ENCODE measurements around the gene CWC15. TPM values are rescaled to one million over a fixed set of nuclear protein-coding genes. Genes with fewer than 3 reads are reported as not detected.

The CWC15 gene
- polyA plus RNA-seq, 1 donor = 68.0 TPM

DNA sequence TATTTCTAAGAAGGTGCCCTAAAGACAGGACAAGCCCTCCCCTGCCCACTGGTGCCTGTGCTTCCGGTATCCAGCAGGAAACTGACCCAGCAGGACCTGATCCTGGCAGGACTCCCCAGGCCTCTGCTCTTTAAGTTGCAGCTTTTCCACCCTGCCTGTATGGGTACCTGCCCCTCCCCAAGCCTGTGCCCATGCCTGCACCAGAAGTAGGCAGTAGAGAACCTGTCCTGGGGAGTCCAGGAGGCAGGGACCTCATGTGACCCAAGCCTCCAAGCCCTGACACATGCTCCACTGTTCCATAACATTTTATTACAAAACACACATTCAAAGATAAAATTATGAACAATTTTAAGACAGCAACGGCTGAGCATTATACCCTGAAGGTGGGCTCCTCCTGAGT lies 14.2 kb downstream of the CWC15 start:
- H3K27ac ChIP-seq (ENCODE audit: low read length) = no peak overlapping the region
- no peak overlapping the region for H3K4me3 ChIP-seq (ENCODE audit: low read length)
- H3K36me3 ChIP-seq (ENCODE audit: control insufficient read depth, insufficient read depth, low read length) = peaks cover 40% of the 10 kb centered on the region
- H3K9me3 ChIP-seq (ENCODE audit: control insufficient read depth, low read depth, low read length) = no peaks in the 10 kb centered on the region
- no peaks in the 10 kb centered on the region for H3K4me1 ChIP-seq (ENCODE audit: control insufficient read depth, insufficient read depth, low read length)
- WGBS (ENCODE audit: insufficient coverage, low lambda C conversion rate) = no CpG with 5 or more reads among the region's 2 CpGs
- no peaks in the 10 kb centered on the region for H3K27me3 ChIP-seq (ENCODE audit: control insufficient read depth, insufficient read depth, low read length)
- no peak for DNase-seq

DNA sequence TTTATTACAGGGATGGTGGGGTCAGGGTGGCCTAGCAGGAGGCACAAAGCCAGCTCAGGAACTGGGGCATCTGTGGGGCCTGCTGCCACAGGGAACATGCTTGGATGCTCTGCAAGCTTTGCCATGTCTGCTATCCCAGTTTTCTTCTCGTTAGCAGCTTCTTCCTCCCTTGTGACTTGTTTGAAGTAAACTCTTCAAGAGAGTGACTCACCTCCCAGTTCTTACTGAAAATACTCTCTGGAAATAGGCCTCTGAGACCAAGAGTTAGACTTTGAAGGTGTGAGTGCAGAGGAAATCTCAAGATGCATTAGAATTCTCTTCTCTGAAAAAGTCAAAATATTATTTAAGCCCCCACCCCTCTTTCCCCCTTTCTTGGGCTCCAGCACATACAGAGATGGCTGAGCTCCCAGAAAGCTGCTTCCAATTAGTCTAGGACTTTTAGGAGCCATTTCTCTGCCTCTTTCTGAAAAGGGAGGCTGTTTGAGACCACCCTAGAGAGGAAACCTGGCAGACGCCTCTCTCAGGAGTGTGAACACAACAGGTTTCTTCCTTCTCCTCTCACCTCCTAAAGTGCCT lies 15.1 kb downstream of the CWC15 start:
- Histone ChIP-seq H3K27ac (ENCODE audit: low read length) (no peak overlapping the region), H3K36me3 (ENCODE audit: control insufficient read depth, insufficient read depth, low read length) (peaks cover 33% of the 10 kb centered on the region), H3K27me3 (ENCODE audit: control insufficient read depth, insufficient read depth, low read length) (no peaks in the 10 kb centered on the region), H3K4me1 (ENCODE audit: control insufficient read depth, insufficient read depth, low read length) (no peaks in the 10 kb centered on the region), H3K9me3 (ENCODE audit: control insufficient read depth, low read depth, low read length) (no peaks in the 10 kb centered on the region), H3K4me3 (ENCODE audit: low read length) (no peak overlapping the region)
- WGBS (ENCODE audit: insufficient coverage, low lambda C conversion rate) = no CpG with 5 or more reads among the region's 2 CpGs
- no peak for DNase-seq

- no peak overlapping the region for H3K27ac ChIP-seq (ENCODE audit: low read length)
Measured at GRCh38 chr11:94956963-94957362, 16.4 kb downstream of the CWC15 start.

GRCh38 chr11:94954753-94955152 lies 18.6 kb downstream of the CWC15 start:
- H3K4me1 ChIP-seq (ENCODE audit: control insufficient read depth, insufficient read depth, low read length) = no peaks in the 10 kb centered on the region
- DNase-seq = no peak
- H3K27ac ChIP-seq (ENCODE audit: low read length) = no peak overlapping the region
- H3K4me3 ChIP-seq (ENCODE audit: low read length) = no peak overlapping the region
- H3K27me3 ChIP-seq (ENCODE audit: control insufficient read depth, insufficient read depth, low read length) = no peaks in the 10 kb centered on the region
- H3K9me3 ChIP-seq (ENCODE audit: control insufficient read depth, low read depth, low read length) = no peaks in the 10 kb centered on the region
- no CpG with 5 or more reads among the region's 1 CpG for WGBS (ENCODE audit: insufficient coverage, low lambda C conversion rate)
- H3K36me3 ChIP-seq (ENCODE audit: control insufficient read depth, insufficient read depth, low read length) = peaks cover 8% of the 10 kb centered on the region

More at GRCh38 chr11:94956963-94957362, 16.4 kb downstream of the CWC15 start:
- Histone ChIP-seq H3K27me3 (ENCODE audit: control insufficient read depth, insufficient read depth, low read length) (no peaks in the 10 kb centered on the region), H3K4me1 (ENCODE audit: control insufficient read depth, insufficient read depth, low read length) (no peaks in the 10 kb centered on the region), H3K9me3 (ENCODE audit: control insufficient read depth, low read depth, low read length) (no peaks in the 10 kb centered on the region), H3K4me3 (ENCODE audit: low read length) (no peak overlapping the region), H3K36me3 (ENCODE audit: control insufficient read depth, insufficient read depth, low read length) (peaks cover 21% of the 10 kb centered on the region)
- DNase-seq = no peak
- no CpG with 5 or more reads among the region's 4 CpGs for WGBS (ENCODE audit: insufficient coverage, low lambda C conversion rate)

GRCh38 chr11:94948070-94948617 lies 25.2 kb downstream of the CWC15 start:
- Histone ChIP-seq H3K9me3 (ENCODE audit: control insufficient read depth, low read depth, low read length) (no peaks in the 10 kb centered on the region), H3K4me3 (ENCODE audit: low read length) (no peak overlapping the region), H3K27ac (ENCODE audit: low read length) (no peak overlapping the region), H3K27me3 (ENCODE audit: control insufficient read depth, insufficient read depth, low read length) (peaks cover 2% of the 10 kb centered on the region), H3K4me1 (ENCODE audit: control insufficient read depth, insufficient read depth, low read length) (no peaks in the 10 kb centered on the region), H3K36me3 (ENCODE audit: control insufficient read depth, insufficient read depth, low read length) (no peaks in the 10 kb centered on the region)
- DNase-seq = no peak
- no CpG with 5 or more reads among the region's 4 CpGs for WGBS (ENCODE audit: insufficient coverage, low lambda C conversion rate)

DNA sequence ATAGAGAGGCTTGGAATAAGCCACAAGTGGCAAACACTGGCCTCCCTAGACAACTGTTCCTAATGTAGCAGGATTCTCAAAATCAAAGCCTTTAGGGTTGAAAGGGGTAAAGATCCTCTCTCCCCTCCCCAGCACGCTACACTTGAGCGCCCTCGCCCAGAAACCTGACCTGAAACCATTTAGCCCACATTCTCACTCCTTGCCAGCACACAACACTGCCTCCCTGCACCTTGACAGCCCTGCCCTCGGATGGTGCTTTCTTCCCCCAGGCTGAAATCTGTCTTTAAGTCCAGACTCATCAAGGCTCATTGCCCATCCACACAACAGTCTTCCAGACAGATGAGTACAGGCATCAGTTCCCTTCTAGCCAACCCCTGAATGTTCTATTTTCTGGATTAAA lies 26.5 kb downstream of the CWC15 start:
- Histone ChIP-seq H3K4me1 (ENCODE audit: control insufficient read depth, insufficient read depth, low read length) (no peaks in the 10 kb centered on the region), H3K27me3 (ENCODE audit: control insufficient read depth, insufficient read depth, low read length) (peaks cover 2% of the 10 kb centered on the region)
- no CpG with 5 or more reads among the region's 4 CpGs for WGBS (ENCODE audit: insufficient coverage, low lambda C conversion rate)

DNA sequence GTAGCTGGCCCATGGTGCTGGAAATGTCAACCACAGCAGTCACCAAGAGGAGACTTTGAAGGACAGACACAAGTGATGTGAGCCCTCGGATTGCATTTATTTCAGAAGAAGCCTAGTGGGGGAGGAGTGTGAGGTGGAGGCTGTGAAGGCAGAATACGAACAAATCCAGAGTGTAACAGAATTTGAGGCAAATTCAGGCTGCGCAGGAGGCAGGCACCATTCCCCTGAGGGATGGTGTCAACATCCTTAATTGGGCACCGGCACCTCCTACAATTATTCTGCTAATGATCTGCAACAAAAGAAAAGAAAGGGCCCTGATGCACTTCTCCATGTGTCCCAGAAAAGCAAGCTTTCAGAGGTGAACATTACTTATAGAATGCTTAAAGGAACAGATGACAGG lies 32.2 kb downstream of the CWC15 start:
- no peak overlapping the region for H3K27ac ChIP-seq (ENCODE audit: low read length)
- no peak overlapping the region for H3K4me3 ChIP-seq (ENCODE audit: low read length)
- no peaks in the 10 kb centered on the region for H3K4me1 ChIP-seq (ENCODE audit: control insufficient read depth, insufficient read depth, low read length)
- no peak for DNase-seq
- no peaks in the 10 kb centered on the region for H3K9me3 ChIP-seq (ENCODE audit: control insufficient read depth, low read depth, low read length)
- H3K27me3 ChIP-seq (ENCODE audit: control insufficient read depth, insufficient read depth, low read length) = no peaks in the 10 kb centered on the region
- 86% methylated on average over 1 of the region's 4 CpGs for WGBS (ENCODE audit: insufficient coverage, low lambda C conversion rate)
- H3K36me3 ChIP-seq (ENCODE audit: control insufficient read depth, insufficient read depth, low read length) = no peaks in the 10 kb centered on the region

More for the DNA sequence above, 26.5 kb downstream of the CWC15 start:
- no peak overlapping the region for H3K4me3 ChIP-seq (ENCODE audit: low read length)
- DNase-seq = no peak
- H3K9me3 ChIP-seq (ENCODE audit: control insufficient read depth, low read depth, low read length) = no peaks in the 10 kb centered on the region
- H3K27ac ChIP-seq (ENCODE audit: low read length) = no peak overlapping the region
- no peaks in the 10 kb centered on the region for H3K36me3 ChIP-seq (ENCODE audit: control insufficient read depth, insufficient read depth, low read length)

DNA sequence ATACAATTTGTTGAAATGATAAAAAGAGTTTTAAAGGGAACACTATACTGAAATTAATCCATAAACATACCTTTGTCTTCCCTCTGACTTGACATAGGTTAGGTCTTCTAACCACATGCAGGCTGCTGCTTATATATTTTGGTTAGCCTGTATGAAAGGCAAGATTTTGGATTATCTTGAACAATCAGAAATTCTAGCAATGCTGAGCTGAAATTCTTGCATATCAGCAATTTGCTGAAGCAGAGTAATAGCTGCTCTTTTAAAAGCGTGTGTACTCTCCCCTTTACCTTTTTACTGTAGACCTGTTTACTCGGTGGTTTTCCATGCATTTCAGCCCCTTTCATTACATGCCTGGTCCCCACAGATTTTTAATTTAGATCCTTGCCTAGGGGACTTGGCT lies 34.0 kb downstream of the CWC15 start:
- 90% methylated on average over 2 of the region's 2 CpGs for WGBS (ENCODE audit: insufficient coverage, low lambda C conversion rate)
- DNase-seq = no peak
- H3K4me1 ChIP-seq (ENCODE audit: control insufficient read depth, insufficient read depth, low read length) = no peaks in the 10 kb centered on the region
- H3K36me3 ChIP-seq (ENCODE audit: control insufficient read depth, insufficient read depth, low read length) = no peaks in the 10 kb centered on the region
- H3K27me3 ChIP-seq (ENCODE audit: control insufficient read depth, insufficient read depth, low read length) = no peaks in the 10 kb centered on the region
- no peak overlapping the region for H3K27ac ChIP-seq (ENCODE audit: low read length)
- no peaks in the 10 kb centered on the region for H3K9me3 ChIP-seq (ENCODE audit: control insufficient read depth, low read depth, low read length)
- H3K4me3 ChIP-seq (ENCODE audit: low read length) = no peak overlapping the region

DNA sequence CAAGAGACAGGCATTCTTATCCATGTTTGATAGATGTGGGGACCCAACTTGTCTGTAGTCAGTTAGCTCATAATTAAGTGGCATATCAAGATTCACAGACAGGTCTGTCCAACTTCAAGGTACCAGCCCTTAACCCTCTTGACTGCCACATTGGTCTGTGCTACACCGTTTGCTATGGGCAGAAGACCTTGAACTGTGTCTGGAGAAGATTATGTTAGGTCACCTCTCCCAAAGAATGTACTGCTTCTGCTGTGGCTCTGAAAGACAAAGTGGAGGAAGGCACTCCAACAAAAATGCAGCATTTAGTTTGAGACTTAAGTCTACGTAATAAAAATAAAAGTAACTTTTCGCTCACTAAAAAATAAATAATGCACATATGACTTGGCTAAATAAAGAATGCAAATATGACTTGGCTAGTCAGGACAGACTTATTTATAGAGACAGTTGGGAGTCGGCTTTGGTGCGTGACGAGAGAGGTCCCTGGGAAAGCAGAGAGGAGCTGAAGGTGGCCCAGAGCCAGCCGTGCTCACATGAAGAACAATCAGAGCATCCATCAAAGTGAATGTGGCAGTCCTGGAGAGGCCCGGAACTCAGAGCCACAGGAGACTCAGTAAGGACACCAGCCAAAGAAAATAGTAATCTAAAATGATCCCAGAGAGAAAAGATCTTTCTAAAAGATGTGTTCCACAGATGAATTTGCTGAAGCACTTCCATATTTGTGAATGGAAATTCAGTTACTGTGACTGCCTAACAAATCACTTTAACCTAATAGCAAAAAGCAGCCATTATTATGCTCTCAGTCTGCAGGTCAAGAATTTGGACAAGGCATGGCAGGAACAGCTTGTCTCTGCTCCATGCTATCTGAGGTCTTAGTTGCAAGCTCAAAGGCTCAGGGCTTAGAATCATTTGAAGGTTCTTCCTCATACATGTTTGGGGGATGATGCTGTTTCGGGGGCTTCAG lies 35.0 kb downstream of the CWC15 start:
- peak in 1 of 2 donors; percentile 13 for DNase-seq
- 50% methylated on average over 2 of the region's 9 CpGs for WGBS (ENCODE audit: insufficient coverage, low lambda C conversion rate)
- H3K9me3 ChIP-seq (ENCODE audit: control insufficient read depth, low read depth, low read length) = no peaks in the 10 kb centered on the region
- H3K36me3 ChIP-seq (ENCODE audit: control insufficient read depth, insufficient read depth, low read length) = no peaks in the 10 kb centered on the region
- H3K4me3 ChIP-seq (ENCODE audit: low read length) = no peak overlapping the region
- no peaks in the 10 kb centered on the region for H3K4me1 ChIP-seq (ENCODE audit: control insufficient read depth, insufficient read depth, low read length)
- no peak overlapping the region for H3K27ac ChIP-seq (ENCODE audit: low read length)
- H3K27me3 ChIP-seq (ENCODE audit: control insufficient read depth, insufficient read depth, low read length) = no peaks in the 10 kb centered on the region

GRCh38 chr11:94934846-94935245 lies 38.5 kb downstream of the CWC15 start:
- H3K4me3 ChIP-seq (ENCODE audit: low read length) = no peak overlapping the region
- DNase-seq = no peak
- WGBS (ENCODE audit: insufficient coverage, low lambda C conversion rate) = 100% methylated on average over 1 of the region's 3 CpGs
- no peak overlapping the region for H3K27ac ChIP-seq (ENCODE audit: low read length)
- H3K36me3 ChIP-seq (ENCODE audit: control insufficient read depth, insufficient read depth, low read length) = no peaks in the 10 kb centered on the region
- no peaks in the 10 kb centered on the region for H3K9me3 ChIP-seq (ENCODE audit: control insufficient read depth, low read depth, low read length)
- H3K27me3 ChIP-seq (ENCODE audit: control insufficient read depth, insufficient read depth, low read length) = no peaks in the 10 kb centered on the region
- H3K4me1 ChIP-seq (ENCODE audit: control insufficient read depth, insufficient read depth, low read length) = no peaks in the 10 kb centered on the region

All from large intestine (tissue), 3 donors.